ENCODE data around the gene SUPT6H. TPM values are rescaled to one million over a fixed set of nuclear protein-coding genes. Genes with fewer than 3 reads are reported as not detected.
A peak's percentile ranks its signal among the peaks of the same experiment; 100 is the strongest.

The SUPT6H gene
- total and polyA plus RNA-seq, 2 of the 4 experiments (the other 2 are of a cell fraction) = 41.4 to 44.8 TPM

GRCh38 chr17:28643983-28644786, 17.8 kb upstream of the SUPT6H start:
- BruUV-seq (replicated peaks) = no TSS peak
- peaks cover 35% of the 10 kb centered on the region for H3K36me3 ChIP-seq (ENCODE audit: control insufficient read depth, insufficient read depth, low read length)
- POLR2A ChIA-PET (ENCODE audit: unreplicated experiment) = interaction anchor here (1.2 kb wide), 1 partner anchor 18 kb away, joined by 6 read pairs; the partner anchor contains the start of genes SDF2 and SUPT6H
- H3K4me2 ChIP-seq (ENCODE audit: low read depth, low read length) = peak overlapping the region; percentile 99
- H2BK120ac ChIP-seq (ENCODE audit: low read depth, low read length) = no peak overlapping the region
- DNase-seq (peak; percentile 55), ATAC-seq (ENCODE audit: low read depth) (peak; percentile 6; the same call in 1 of the 2 replicates)
- peak overlapping the region; percentile 67 for H3K27ac ChIP-seq (ENCODE audit: insufficient read depth, low read length)
- H3K4me1 ChIP-seq (ENCODE audit: control insufficient read depth, insufficient read depth, low read length) = peaks cover 2% of the 10 kb centered on the region; the same call in 1 of the 2 replicates
- H3K9me1 ChIP-seq (ENCODE audit: insufficient read depth, low read length) = no peaks in the 10 kb centered on the region
- no peak for TF ChIP-seq RFX5 (IDR thresholded peaks at IDR 0.05; ENCODE audit: low read depth, low read length)
- peak; percentile 39 for TF ChIP-seq CTCF (conservative IDR thresholded peaks at IDR 0.05; ENCODE audit: low read depth, low read length)
- TF ChIP-seq RCOR1 (IDR thresholded peaks at IDR 0.05; ENCODE audit: insufficient replicate concordance, low read length) = peak; percentile 79
- H3K56ac ChIP-seq (ENCODE audit: extremely low read depth, insufficient read depth, low read length) = peak overlapping the region; percentile 22; the same call in 1 of the 2 replicates
- H3K4me3 ChIP-seq (ENCODE audit: insufficient read depth, low read depth, low read length) = peak overlapping the region; percentile 87
- dilution Hi-C loops (cut with HindIII; ENCODE audit: low sequenced_read_pairs, unreplicated experiment) = no loop called here
- H3K27me3 ChIP-seq (ENCODE audit: control insufficient read depth, insufficient read depth, low read length) = no peaks in the 10 kb centered on the region
- in situ Hi-C loops (cut with MboI; ENCODE audit: low sequenced_read_pairs) = no loop called here
- no peak overlapping the region for H2BK20ac ChIP-seq (ENCODE audit: low read depth, low read length)
- peak overlapping the region; percentile 91 for H2AK9ac ChIP-seq (replicated peaks; ENCODE audit: low read depth, low read length, poor library complexity)
- no peak overlapping the region; the same call in 1 of the 2 replicates for H4K91ac ChIP-seq (ENCODE audit: insufficient read depth, low read depth, low read length)
- peak overlapping the region; percentile 94 for H3K9ac ChIP-seq (ENCODE audit: low read depth, low read length)
- peak overlapping the region; percentile 54 for H3K4ac ChIP-seq (ENCODE audit: low read depth, low read length)
- H3K14ac ChIP-seq (replicated peaks; ENCODE audit: low read depth, low read length) = peak overlapping the region; percentile 38; the same call in 1 of the 2 replicates
- 0% methylated on average over 5 of the region's 18 CpGs; no CpG with 5 or more reads in 1 of the 2 experiments for WGBS, 2 experiments (ENCODE audit: extremely low coverage in 2 of 2, insufficient read length in 1 of 2)
- no peak overlapping the region for H3K18ac ChIP-seq (ENCODE audit: low read depth, low read length)
- H3K9me3 ChIP-seq (ENCODE audit: control insufficient read depth, insufficient read depth, low read length) = no peaks in the 10 kb centered on the region
- H4K8ac ChIP-seq (ENCODE audit: low read depth in 2 of 2, low read length in 2 of 2) = peak overlapping the region in 1 of 2 experiments; percentile 77; a peak in 2 of 4 replicates
- H2AK5ac ChIP-seq (ENCODE audit: low read depth, low read length) = peak overlapping the region; percentile 76
- H2BK5ac ChIP-seq (ENCODE audit: low read depth, low read length, poor library complexity, severe bottlenecking) = peak overlapping the region; percentile 4
- intact Hi-C loops (cut with micrococcal nuclease) = loop anchor here (2.0 kb wide), 1 partner anchor 67 kb away; the partner anchor contains the start of gene PROCA1
- peak overlapping the region; percentile 72 for H3K23ac ChIP-seq (ENCODE audit: low read depth, low read length)
- CTCF ChIA-PET = interaction anchor here (0.9 to 1.7 kb wide), 4 partner anchors 16 to 83 kb away, joined by 3 to 5 read pairs (median 4); no protein-coding TSS in a partner anchor
- peaks cover 13% of the 10 kb centered on the region; the same call in 1 of the 2 replicates for H4K20me1 ChIP-seq (ENCODE audit: insufficient read depth, low read length)
- H4K5ac ChIP-seq (ENCODE audit: low read depth, low read length) = no peak overlapping the region; the same call in 1 of the 2 replicates
- H2AFZ ChIP-seq (replicated peaks; ENCODE audit: low read length, poor library complexity) = peak overlapping the region; percentile 94
- peaks cover 35 to 64% of the 10 kb centered on the region in 2 experiments for H3K79me1 ChIP-seq (ENCODE audit: low read depth in 1 of 2, low read length in 2 of 2)
- no peak overlapping the region for H2BK15ac ChIP-seq (ENCODE audit: low read depth, low read length)

Measured in IMR-90 (cell line).